ENCODE results near the gene ZNF518B. TPM values are rescaled to one million over a fixed set of nuclear protein-coding genes. Genes with fewer than 3 reads are reported as not detected.

ZNF518B gene
- total and polyA plus RNA-seq, 2 donors (not counting 3 experiments of a cell fraction or from before 2014, with no cell fraction given), result 9.5 to 28.3 TPM

DNA sequence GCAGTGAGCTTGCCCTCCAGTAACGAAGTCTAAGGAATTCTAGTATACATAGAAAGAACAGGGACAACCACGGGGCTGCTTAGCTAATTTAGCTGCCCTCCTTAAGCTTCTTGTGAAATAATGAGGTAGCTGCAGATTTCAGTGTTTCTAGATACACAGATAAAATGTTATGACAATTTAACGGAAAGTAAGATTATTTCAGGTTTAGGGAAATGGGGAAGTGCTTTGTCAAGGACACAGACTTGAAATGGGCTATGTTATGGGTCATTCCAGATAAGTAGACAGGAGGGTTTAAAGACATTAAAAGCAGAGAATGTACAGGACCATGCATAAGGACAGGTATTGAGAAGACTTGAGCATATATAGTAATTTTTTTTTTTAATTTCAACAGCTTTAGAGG, 34.2 kb upstream of the ZNF518B start:
- Histone ChIP-seq H4K20me1 (replicated peaks; ENCODE audit: control insufficient read depth, extremely low read depth, insufficient read depth, low read length) (no peaks in the 10 kb centered on the region), H3K9ac (replicated peaks; ENCODE audit: extremely low read depth, insufficient read depth, low read length) (no peak overlapping the region), H3K79me2 (ENCODE audit: control insufficient read depth, insufficient read depth, low read length) (no peaks in the 10 kb centered on the region), H3K36me3 (ENCODE audit: control insufficient read depth in 2 of 2, extremely low read depth in 1 of 2, insufficient read depth in 2 of 2, low read length in 2 of 2) (no peaks in the 10 kb centered on the region), H3K4me3 (replicated peaks in 1 of 3; ENCODE audit: insufficient read depth in 1 of 3, low read depth in 1 of 3, low read length in 3 of 3) (no peak overlapping the region), H3K4me1 (ENCODE audit: control insufficient read depth, extremely low read depth, insufficient read depth, low read length) (no peaks in the 10 kb centered on the region), H3K9me1 (replicated peaks; ENCODE audit: control insufficient read depth, extremely low read depth, insufficient read depth, low read length) (no peaks in the 10 kb centered on the region), H3K9me3 (replicated peaks; ENCODE audit: control insufficient read depth, insufficient read depth, low read length) (no peaks in the 10 kb centered on the region), H3K4me2 (ENCODE audit: insufficient read depth, low read length) (no peak overlapping the region), H3K27ac (ENCODE audit: insufficient read depth, low read depth, low read length) (no peak overlapping the region), H3K27me3 (ENCODE audit: control insufficient read depth in 2 of 2, insufficient read depth in 2 of 2, low read length in 2 of 2) (peaks cover 2 to 4% of the 10 kb centered on the region in 2 experiments), H2AFZ (ENCODE audit: low read depth, low read length) (no peak overlapping the region)
- BruUV-seq (replicated peaks), result no TSS peak
- ChIA-PET CTCF (interaction anchor here (0.9 to 1.7 kb wide), 3 partner anchors 8 to 326 kb away, joined by 3 to 5 read pairs (median 3); no protein-coding TSS in a partner anchor), POLR2A (no interaction called here)
- dilution Hi-C loops (cut with MboI; ENCODE audit: extremely low pct_ligation_motif_present, low sequenced_read_pairs) (no loop called here), intact Hi-C loops (cut with micrococcal nuclease) (no loop called here)
- DNase-seq (ENCODE audit: low read depth, low spot score) (no peak), FAIRE-seq (no peak)
- TF ChIP-seq POLR2AphosphoS5 (IDR thresholded peaks at IDR 0.05; ENCODE audit: insufficient read depth, low read depth, low read length) (no peak), GATA2 (IDR thresholded peaks at IDR 0.05; ENCODE audit: insufficient read depth, insufficient read length, low read depth, low read length) (no peak), JUN (IDR thresholded peaks at IDR 0.05; ENCODE audit: borderline replicate concordance, insufficient read depth, insufficient read length, low read depth) (no peak), FOS (IDR thresholded peaks at IDR 0.05; ENCODE audit: borderline replicate concordance, insufficient read depth, low read length) (no peak), MYC (IDR thresholded peaks at IDR 0.05; ENCODE audit: low read depth, low read length) (no peak), EZH2 (IDR thresholded peaks at IDR 0.05; ENCODE audit: borderline replicate concordance, low read depth, low read length, severe bottlenecking) (no peak), POLR2A (IDR thresholded peaks at IDR 0.05; ENCODE audit: low read depth, low read length) (no peak), CTCF (IDR thresholded peaks at IDR 0.05; ENCODE audit: extremely low read depth in 1 of 2, insufficient read depth in 1 of 2, low read depth in 1 of 2, low read length in 2 of 2) (no peak)
- TF ChIP-seq, protein P1, sequence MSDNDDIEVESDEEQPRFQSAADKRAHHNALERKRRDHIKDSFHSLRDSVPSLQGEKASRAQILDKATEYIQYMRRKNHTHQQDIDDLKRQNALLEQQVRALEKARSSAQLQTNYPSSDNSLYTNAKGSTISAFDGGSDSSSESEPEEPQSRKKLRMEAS (IDR thresholded peaks at IDR 0.05; ENCODE audit: insufficient read depth, insufficient read length), result no peak

Measured in endothelial cell of umbilical vein (primary cell).